Ishikawa (cell line): ENCODE measurements around the gene THSD7A.

ENCODE experiments used
- CEBPB ChIP-seq: IDR thresholded peaks from 2 replicates; pipeline ENCODE4 v1.6.1; 2012
- CREB1 ChIP-seq: IDR thresholded peaks from 2 replicates; pipeline ENCODE4 v1.6.1; 2012; ENCODE audit warnings: low read depth
- EGR1 ChIP-seq: IDR thresholded peaks from 2 replicates; pipeline ENCODE4 v1.6.1; 2012
- EP300 ChIP-seq: IDR thresholded peaks from 2 replicates; pipeline ENCODE4 v1.6.1; 2012; ENCODE audit warnings: borderline replicate concordance
- FOXM1 ChIP-seq: IDR thresholded peaks from 2 replicates; pipeline ENCODE4 v1.6.1; 2012; ENCODE audit warnings: low read depth, borderline replicate concordance
- NFIC ChIP-seq: IDR thresholded peaks from 2 replicates; pipeline ENCODE4 v1.6.1; 2012
- RAD21 ChIP-seq: IDR thresholded peaks from 2 replicates; pipeline ENCODE4 v1.6.1; 2012; ENCODE audit warnings: low read depth
- TAF1 ChIP-seq: IDR thresholded peaks from 2 replicates; pipeline ENCODE4 v1.6.1; 2012; ENCODE audit warnings: low read depth, mild to moderate bottlenecking
- TCF12 ChIP-seq: IDR thresholded peaks from 2 replicates; pipeline ENCODE4 v1.6.1; 2012; ENCODE audit warnings: low read depth
- TEAD4 ChIP-seq: IDR thresholded peaks from 2 replicates; pipeline ENCODE4 v1.6.1; 2012
- YY1 ChIP-seq: IDR thresholded peaks from 2 replicates; pipeline ENCODE4 v1.6.1; 2012; ENCODE audit warnings: low read depth
- ZBTB7A ChIP-seq: IDR thresholded peaks from 2 replicates; pipeline ENCODE4 v1.6.1; 2012; ENCODE audit warnings: low read depth
- TF ChIP-seq, protein P1 (sequence below): IDR thresholded peaks from 2 replicates; pipeline ENCODE4 v1.6.1; 2012; ENCODE audit warnings: low read depth, mild to moderate bottlenecking
- TF ChIP-seq, protein P2 (sequence below): IDR thresholded peaks from 2 replicates; pipeline ENCODE4 v1.6.1; 2012
- TF ChIP-seq, protein P3 (sequence below): IDR thresholded peaks from 2 replicates; pipeline ENCODE4 v1.6.1; 2012

THSD7A gene

DNA sequence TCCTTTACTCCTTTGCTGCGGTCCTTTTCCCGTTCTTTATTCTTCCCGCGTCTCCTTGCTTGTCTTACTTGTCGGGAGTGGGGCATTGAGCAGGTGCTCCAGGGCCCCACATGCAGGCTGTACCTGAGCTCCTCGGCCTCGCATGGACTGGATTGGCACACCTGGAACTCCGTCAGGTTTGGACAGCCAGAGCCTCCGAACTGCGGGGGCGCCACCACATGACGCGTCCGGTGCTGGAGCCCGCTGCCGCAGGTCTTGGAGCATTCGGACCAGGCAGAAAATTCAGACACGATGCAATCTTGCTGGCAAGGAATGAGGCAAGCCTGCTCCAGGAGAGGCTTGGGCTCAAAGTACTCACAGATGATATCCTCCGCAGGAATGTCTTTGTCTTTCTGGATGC is 195.7 kb downstream of the THSD7A start:
- TF ChIP-seq, protein P1, sequence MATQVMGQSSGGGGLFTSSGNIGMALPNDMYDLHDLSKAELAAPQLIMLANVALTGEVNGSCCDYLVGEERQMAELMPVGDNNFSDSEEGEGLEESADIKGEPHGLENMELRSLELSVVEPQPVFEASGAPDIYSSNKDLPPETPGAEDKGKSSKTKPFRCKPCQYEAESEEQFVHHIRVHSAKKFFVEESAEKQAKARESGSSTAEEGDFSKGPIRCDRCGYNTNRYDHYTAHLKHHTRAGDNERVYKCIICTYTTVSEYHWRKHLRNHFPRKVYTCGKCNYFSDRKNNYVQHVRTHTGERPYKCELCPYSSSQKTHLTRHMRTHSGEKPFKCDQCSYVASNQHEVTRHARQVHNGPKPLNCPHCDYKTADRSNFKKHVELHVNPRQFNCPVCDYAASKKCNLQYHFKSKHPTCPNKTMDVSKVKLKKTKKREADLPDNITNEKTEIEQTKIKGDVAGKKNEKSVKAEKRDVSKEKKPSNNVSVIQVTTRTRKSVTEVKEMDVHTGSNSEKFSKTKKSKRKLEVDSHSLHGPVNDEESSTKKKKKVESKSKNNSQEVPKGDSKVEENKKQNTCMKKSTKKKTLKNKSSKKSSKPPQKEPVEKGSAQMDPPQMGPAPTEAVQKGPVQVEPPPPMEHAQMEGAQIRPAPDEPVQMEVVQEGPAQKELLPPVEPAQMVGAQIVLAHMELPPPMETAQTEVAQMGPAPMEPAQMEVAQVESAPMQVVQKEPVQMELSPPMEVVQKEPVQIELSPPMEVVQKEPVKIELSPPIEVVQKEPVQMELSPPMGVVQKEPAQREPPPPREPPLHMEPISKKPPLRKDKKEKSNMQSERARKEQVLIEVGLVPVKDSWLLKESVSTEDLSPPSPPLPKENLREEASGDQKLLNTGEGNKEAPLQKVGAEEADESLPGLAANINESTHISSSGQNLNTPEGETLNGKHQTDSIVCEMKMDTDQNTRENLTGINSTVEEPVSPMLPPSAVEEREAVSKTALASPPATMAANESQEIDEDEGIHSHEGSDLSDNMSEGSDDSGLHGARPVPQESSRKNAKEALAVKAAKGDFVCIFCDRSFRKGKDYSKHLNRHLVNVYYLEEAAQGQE: no peak
- TF ChIP-seq, protein P2, sequence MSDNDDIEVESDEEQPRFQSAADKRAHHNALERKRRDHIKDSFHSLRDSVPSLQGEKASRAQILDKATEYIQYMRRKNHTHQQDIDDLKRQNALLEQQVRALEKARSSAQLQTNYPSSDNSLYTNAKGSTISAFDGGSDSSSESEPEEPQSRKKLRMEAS: no peak
- TF ChIP-seq EGR1 (no peak), CREB1 (no peak), CEBPB (no peak), RAD21 (no peak), EP300 (no peak), ZBTB7A (no peak), FOXM1 (no peak), YY1 (no peak), TCF12 (no peak), TEAD4 (no peak)

DNA sequence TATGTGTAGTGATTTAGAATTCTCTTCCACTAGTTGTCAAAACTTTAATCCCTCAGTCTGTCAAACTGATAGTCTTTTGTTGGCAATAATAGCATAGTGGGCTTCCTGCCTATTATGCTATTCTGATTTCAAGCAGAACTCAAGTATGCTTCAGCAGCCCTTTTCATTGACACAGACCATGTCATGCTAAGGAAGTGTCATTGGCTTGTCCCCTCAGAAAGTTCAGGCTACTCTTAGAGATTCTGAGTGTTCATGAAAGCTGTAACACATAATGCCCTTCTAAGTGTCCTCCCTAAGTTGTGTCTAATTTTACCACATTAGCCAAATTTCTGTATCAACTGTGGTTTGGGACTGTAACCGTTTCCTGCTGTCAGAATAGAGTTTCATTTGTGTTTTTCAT is 198.7 kb downstream of the THSD7A start:
- TF ChIP-seq, protein P2: no peak
- no peak for TF ChIP-seq EP300
- TF ChIP-seq TEAD4: no peak
- TF ChIP-seq, protein P1: no peak
- TF ChIP-seq TAF1: no peak
- TF ChIP-seq FOXM1: no peak
- TF ChIP-seq TCF12: no peak
- TF ChIP-seq CEBPB: no peak
- TF ChIP-seq, protein P3, sequence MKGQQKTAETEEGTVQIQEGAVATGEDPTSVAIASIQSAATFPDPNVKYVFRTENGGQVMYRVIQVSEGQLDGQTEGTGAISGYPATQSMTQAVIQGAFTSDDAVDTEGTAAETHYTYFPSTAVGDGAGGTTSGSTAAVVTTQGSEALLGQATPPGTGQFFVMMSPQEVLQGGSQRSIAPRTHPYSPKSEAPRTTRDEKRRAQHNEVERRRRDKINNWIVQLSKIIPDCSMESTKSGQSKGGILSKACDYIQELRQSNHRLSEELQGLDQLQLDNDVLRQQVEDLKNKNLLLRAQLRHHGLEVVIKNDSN: no peak
- TF ChIP-seq ZBTB7A: no peak
- TF ChIP-seq YY1: no peak
- TF ChIP-seq EGR1: no peak
- TF ChIP-seq RAD21: no peak

DNA sequence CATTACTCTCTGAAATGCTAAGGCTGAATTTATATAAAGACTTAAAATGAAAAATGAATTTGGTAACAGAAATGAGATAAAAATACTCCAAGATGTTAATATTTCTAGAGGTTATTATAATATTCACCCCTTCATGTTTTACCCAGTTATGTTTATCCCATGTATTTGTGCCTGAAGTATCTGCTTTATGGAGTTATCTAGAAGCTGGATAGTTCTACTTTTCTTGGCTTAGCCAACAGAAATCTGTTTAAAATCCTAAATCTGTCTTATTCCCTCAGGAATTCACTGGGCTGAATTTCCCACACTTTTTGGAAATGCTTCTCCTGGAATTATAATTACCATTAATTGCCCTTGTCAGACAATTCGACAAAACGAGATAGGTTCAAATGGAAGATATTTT is 201.6 kb downstream of the THSD7A start:
- TF ChIP-seq YY1: no peak

- TF ChIP-seq, protein P3: no peak
- TF ChIP-seq FOXM1 (peak; percentile 89), TCF12 (peak; percentile 53), ZBTB7A (no peak), EGR1 (no peak), EP300 (peak; percentile 87), NFIC (peak; percentile 77), TEAD4 (peak; percentile 88), YY1 (no peak), RAD21 (no peak)
- TF ChIP-seq, protein P2: no peak
These were observed 206.3 kb downstream of the THSD7A start for GRCh38 chr7:11625669-11626068.

DNA sequence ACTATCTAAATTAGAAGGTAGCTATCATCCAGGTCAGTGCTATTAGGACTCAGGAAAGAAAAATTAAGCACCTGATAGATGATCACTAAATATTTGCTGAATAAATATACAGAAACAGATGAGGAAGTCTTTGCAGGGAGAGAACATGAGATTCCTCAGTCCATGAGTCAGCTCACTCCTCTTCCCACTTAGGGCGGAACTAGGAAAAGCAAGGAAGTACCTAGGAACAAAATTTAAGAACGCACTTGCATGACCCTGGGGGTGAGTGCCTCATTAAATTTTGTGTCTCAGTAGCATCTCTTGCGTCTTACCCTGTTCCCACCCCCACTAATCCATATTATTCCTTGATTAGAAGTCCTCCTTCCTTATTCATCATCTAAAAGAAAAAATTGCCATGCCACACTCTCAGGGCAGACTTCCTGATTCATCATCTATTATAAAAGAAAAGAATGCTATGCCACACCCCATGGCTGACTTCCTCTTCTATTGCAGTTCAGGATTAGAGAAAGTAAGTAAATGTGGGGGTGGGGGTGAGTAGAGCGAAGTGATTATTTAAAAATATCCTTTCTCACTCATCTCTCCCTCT is 208.8 kb downstream of the THSD7A start:
- TF ChIP-seq TAF1 (no peak), ZBTB7A (no peak), NFIC (no peak), TCF12 (no peak), TEAD4 (no peak), CEBPB (no peak), CREB1 (no peak), EGR1 (no peak), EP300 (no peak), YY1 (no peak), FOXM1 (no peak), RAD21 (no peak)
- TF ChIP-seq, protein P1: no peak
- TF ChIP-seq, protein P2: no peak
- TF ChIP-seq, protein P3: no peak
